ENCODE data around the gene AIF1L.

DNA sequence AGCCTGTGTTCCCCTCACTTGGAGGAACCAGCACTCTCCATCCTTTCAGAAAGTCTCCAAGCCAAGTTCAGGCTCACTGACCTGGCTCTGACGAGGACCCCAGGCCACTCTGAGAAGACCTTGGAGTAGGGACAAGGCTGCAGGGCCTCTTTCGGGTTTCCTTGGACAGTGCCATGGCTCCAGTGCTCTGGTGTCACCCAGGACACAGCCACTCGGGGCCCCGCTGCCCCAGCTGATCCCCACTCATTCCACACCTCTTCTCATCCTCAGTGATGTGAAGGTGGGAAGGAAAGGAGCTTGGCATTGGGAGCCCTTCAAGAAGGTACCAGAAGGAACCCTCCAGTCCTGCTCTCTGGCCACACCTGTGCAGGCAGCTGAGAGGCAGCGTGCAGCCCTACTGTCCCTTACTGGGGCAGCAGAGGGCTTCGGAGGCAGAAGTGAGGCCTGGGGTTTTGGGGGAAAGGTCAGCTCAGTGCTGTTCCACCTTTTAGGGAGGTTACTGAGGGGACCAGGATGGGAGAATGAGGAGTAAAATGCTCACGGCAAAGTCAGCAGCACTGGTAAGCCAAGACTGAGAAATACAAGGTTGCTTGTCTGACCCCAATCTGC lies 24.4 kb downstream of the AIF1L start:
- TF ChIP-seq, protein P1, sequence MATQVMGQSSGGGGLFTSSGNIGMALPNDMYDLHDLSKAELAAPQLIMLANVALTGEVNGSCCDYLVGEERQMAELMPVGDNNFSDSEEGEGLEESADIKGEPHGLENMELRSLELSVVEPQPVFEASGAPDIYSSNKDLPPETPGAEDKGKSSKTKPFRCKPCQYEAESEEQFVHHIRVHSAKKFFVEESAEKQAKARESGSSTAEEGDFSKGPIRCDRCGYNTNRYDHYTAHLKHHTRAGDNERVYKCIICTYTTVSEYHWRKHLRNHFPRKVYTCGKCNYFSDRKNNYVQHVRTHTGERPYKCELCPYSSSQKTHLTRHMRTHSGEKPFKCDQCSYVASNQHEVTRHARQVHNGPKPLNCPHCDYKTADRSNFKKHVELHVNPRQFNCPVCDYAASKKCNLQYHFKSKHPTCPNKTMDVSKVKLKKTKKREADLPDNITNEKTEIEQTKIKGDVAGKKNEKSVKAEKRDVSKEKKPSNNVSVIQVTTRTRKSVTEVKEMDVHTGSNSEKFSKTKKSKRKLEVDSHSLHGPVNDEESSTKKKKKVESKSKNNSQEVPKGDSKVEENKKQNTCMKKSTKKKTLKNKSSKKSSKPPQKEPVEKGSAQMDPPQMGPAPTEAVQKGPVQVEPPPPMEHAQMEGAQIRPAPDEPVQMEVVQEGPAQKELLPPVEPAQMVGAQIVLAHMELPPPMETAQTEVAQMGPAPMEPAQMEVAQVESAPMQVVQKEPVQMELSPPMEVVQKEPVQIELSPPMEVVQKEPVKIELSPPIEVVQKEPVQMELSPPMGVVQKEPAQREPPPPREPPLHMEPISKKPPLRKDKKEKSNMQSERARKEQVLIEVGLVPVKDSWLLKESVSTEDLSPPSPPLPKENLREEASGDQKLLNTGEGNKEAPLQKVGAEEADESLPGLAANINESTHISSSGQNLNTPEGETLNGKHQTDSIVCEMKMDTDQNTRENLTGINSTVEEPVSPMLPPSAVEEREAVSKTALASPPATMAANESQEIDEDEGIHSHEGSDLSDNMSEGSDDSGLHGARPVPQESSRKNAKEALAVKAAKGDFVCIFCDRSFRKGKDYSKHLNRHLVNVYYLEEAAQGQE (IDR thresholded peaks at IDR 0.05): no peak
- TF ChIP-seq, protein P2, sequence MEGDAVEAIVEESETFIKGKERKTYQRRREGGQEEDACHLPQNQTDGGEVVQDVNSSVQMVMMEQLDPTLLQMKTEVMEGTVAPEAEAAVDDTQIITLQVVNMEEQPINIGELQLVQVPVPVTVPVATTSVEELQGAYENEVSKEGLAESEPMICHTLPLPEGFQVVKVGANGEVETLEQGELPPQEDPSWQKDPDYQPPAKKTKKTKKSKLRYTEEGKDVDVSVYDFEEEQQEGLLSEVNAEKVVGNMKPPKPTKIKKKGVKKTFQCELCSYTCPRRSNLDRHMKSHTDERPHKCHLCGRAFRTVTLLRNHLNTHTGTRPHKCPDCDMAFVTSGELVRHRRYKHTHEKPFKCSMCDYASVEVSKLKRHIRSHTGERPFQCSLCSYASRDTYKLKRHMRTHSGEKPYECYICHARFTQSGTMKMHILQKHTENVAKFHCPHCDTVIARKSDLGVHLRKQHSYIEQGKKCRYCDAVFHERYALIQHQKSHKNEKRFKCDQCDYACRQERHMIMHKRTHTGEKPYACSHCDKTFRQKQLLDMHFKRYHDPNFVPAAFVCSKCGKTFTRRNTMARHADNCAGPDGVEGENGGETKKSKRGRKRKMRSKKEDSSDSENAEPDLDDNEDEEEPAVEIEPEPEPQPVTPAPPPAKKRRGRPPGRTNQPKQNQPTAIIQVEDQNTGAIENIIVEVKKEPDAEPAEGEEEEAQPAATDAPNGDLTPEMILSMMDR (IDR thresholded peaks at IDR 0.05; ENCODE audit: low read depth, low read length, missing input control): no peak
- no peak for TF ChIP-seq EGR1 (IDR thresholded peaks at IDR 0.05; ENCODE audit: low read depth in 2 of 2)
- TF ChIP-seq, protein P3, sequence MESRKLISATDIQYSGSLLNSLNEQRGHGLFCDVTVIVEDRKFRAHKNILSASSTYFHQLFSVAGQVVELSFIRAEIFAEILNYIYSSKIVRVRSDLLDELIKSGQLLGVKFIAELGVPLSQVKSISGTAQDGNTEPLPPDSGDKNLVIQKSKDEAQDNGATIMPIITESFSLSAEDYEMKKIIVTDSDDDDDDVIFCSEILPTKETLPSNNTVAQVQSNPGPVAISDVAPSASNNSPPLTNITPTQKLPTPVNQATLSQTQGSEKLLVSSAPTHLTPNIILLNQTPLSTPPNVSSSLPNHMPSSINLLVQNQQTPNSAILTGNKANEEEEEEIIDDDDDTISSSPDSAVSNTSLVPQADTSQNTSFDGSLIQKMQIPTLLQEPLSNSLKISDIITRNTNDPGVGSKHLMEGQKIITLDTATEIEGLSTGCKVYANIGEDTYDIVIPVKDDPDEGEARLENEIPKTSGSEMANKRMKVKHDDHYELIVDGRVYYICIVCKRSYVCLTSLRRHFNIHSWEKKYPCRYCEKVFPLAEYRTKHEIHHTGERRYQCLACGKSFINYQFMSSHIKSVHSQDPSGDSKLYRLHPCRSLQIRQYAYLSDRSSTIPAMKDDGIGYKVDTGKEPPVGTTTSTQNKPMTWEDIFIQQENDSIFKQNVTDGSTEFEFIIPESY (IDR thresholded peaks at IDR 0.05): no peak
- no peak for TF ChIP-seq HNF4A (conservative IDR thresholded peaks at IDR 0.05)
- no peak for TF ChIP-seq HNF4G (IDR thresholded peaks at IDR 0.05)
- TF ChIP-seq TAF1 (conservative IDR thresholded peaks at IDR 0.05): no peak
